GM12864 (cell line): ENCODE measurements around the gene ERC1.

Experiments
- DNase-seq: peaks from one replicate; pipeline ENCODE4 v3.0.0-alpha.2; 2011; ENCODE audit warnings: low read depth
- H3K4me3 ChIP-seq: 2 replicates; pipeline ENCODE4 v1.5.1; 2011; ENCODE audit warnings: mild to moderate bottlenecking, low read depth, low read length, control low read depth
- TF ChIP-seq, protein P1 (sequence below): IDR thresholded peaks from 2 replicates; pipeline ENCODE4 v1.5.1; 2011; ENCODE audit warnings: low read depth, mild to moderate bottlenecking, moderate library complexity, low read length, control low read depth, inconsistent platforms; ENCODE audit errors: missing control alignments

ERC1 gene

DNA sequence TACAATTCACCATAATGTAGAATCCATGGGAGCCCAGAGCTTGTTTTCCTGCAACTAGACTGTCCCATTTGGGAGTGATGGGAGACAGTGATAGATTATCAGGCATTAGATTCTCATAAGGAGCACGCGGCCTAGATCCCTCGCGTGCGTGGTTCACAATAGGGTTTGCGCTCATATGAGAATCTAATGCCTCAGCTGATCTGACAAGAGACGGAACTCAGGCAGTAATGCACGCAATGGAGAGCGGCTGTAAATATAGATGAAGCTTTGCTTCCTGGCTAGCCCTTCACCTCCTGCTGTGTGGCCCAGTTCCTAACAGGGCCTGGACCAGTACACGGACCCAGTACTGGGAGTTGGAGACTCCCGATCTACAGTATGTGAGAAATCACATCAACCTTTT, 476.7 kb downstream of the ERC1 start:
- no peak overlapping the region for H3K4me3 ChIP-seq
- TF ChIP-seq, protein P1, sequence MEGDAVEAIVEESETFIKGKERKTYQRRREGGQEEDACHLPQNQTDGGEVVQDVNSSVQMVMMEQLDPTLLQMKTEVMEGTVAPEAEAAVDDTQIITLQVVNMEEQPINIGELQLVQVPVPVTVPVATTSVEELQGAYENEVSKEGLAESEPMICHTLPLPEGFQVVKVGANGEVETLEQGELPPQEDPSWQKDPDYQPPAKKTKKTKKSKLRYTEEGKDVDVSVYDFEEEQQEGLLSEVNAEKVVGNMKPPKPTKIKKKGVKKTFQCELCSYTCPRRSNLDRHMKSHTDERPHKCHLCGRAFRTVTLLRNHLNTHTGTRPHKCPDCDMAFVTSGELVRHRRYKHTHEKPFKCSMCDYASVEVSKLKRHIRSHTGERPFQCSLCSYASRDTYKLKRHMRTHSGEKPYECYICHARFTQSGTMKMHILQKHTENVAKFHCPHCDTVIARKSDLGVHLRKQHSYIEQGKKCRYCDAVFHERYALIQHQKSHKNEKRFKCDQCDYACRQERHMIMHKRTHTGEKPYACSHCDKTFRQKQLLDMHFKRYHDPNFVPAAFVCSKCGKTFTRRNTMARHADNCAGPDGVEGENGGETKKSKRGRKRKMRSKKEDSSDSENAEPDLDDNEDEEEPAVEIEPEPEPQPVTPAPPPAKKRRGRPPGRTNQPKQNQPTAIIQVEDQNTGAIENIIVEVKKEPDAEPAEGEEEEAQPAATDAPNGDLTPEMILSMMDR, result no peak
- DNase-seq, result no peak

GRCh38 chr12:1469070-1469469, 478.0 kb downstream of the ERC1 start:
- H3K4me3 ChIP-seq, result no peak overlapping the region
- TF ChIP-seq, protein P1, result no peak
- no peak for DNase-seq

GRCh38 chr12:1470051-1470450, 479.0 kb downstream of the ERC1 start:
- no peak overlapping the region for H3K4me3 ChIP-seq
- TF ChIP-seq, protein P1, result no peak
- no peak for DNase-seq

- no peak for DNase-seq
- no peak overlapping the region for H3K4me3 ChIP-seq
- TF ChIP-seq, protein P1, result no peak
These were observed 480.2 kb downstream of the ERC1 start for GRCh38 chr12:1471224-1471623.

GRCh38 chr12:1473418-1473817, 482.4 kb downstream of the ERC1 start:
- no peak overlapping the region for H3K4me3 ChIP-seq
- TF ChIP-seq, protein P1, result no peak
- DNase-seq, result no peak

DNA sequence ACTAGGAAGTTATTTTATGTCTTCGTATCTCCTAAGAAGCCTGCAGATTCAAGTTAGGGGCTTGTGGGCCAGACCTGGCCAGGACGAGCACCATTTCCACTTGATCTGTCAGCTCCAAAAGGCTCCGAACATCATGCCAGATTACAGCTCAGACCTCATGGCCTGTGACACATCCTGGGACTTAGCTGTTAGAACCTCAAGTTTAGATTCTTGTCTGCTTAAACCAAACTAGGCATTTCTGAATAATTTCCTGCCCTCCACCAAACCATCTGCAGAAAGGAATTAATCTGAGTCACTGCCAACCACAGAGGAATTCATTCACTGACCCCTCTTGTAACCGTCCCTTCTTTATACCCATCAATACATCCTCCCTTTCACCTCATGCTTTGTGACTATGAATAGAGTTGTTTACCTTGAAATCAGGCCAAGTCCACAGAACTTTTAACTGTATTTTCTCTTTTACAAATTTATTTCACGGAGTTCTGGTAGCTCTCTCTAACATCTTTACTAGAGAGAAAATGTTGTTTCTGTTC, 483.1 kb downstream of the ERC1 start:
- TF ChIP-seq, protein P1, result no peak
- DNase-seq, result no peak
- H3K4me3 ChIP-seq, result no peak overlapping the region

- DNase-seq, result no peak
- H3K4me3 ChIP-seq, result no peak overlapping the region
- TF ChIP-seq, protein P1, result no peak
These were observed 483.6 kb downstream of the ERC1 start for GRCh38 chr12:1474574-1475153.
